ENCODE measurements around the gene DIPK1B.

Gene DIPK1B

DNA sequence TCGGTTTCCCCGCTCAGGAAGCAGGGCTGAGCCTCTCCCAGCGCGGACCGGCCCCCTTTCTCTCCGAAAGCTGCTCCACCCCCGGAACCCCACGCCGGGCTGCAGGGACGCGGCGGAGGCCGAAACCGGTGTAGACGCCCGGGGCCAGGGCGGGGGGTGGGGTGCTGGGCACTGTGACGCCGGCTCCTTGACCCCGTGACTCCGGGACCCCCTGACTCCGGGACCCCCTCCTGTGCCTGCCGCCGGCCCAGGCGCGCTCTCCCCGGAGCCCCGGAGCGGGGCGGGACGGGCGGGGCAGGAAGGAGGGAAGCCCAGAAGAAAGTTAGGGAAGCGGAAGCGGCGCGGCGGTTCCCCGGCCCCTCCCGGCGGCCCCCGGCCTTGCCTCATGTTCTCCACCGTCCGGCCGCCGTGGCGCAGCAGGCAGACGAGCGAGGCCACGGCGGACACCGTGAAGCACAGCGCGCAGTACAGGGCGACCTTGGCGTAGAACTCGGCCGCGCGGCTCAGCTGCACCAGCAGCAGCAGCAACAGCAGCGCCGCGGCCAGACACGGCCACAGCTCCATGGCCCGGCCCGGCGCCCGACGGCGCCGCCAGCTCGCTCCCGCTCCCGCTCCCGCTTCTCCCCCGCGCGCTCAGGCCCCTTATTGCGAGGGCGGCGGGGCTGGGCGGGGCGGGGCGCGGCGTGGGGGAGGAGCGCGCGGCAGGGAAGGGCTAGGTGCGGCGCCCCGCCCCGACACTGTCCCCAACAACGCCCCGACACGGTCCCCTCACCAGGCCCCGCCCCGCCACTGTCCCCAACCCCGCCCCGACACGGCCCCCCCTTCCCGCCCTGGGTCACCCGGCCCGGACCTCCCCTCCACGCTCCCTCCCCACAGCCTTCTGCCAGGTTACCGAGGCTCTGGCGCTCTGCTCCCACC, 25.3 kb upstream of the DIPK1B start, which contains the start of gene AGPAT2:
TSS of gene AGPAT2 (minus strand) at position 664 of the 918 bp plus-strand sequence. CDS start at position 564, 100 bp downstream.
- DNase-seq, result peak; percentile 75

DNA sequence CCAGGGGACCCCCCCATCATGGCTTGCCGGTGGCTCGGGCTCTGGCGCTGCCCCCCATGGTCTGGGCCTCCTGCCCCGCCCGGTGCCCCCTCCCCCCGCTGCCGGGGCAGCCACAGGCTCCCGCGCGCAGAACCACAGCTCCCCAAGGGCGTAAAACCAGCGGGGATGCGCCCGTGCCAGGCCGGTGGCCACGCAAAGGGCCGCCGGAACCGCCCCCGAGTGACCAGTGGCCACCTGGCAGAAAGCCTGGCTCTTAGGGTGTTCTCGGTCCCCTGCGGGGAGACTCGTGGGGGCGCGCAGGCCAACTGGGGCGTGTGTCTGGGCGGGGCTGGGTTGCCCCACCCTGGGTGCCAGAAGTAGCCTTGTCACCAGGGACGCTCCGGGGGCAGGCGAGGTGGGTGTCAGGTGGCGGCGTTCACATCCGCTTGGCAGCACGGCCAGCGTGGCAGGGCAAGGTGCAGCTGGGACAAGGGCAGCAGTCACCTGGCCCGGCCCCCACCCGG, 24.6 kb upstream of the DIPK1B start:
- peak; percentile 10 for DNase-seq

DNA sequence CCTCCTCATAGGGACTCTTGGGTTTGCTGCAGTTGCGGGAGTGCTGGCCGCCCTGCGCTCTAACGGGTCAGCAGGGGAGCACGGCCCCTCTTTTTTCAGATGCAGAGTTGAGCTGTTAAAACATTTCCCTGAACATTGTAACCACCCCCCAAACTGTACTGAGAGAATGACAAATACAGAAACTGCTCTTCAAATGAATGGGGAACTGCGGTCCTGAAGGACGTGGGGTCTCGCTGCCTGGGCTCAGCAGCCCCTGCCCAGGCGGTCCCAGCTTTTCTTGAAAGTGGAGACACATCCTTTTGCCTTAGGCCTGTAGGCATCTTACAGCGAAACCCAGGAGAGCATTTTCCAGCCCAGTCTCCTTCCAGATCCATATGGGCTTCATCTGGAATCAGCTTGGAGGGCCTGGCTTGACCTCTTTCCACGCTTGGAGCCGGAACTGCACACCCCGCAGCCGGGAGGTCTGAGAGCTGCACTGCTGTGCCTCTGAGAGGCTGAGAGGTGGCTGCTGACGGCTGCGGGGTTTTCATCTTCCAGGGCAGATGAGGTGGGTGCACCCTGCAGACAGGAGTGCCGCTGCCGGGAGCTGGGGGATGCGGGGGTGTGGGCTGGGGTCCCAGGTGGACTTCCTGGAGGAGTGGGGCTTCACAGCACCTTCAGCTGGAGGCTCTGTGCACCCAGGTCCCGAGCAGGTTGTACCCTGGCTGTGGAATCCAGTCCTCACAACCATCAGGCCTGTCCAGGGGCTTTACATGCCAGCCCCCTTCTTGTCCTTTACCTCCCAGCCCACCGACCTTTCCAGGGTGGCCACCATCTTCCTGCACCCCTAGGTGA, 23.9 kb upstream of the DIPK1B start:
- DNase-seq, result no peak

DNA sequence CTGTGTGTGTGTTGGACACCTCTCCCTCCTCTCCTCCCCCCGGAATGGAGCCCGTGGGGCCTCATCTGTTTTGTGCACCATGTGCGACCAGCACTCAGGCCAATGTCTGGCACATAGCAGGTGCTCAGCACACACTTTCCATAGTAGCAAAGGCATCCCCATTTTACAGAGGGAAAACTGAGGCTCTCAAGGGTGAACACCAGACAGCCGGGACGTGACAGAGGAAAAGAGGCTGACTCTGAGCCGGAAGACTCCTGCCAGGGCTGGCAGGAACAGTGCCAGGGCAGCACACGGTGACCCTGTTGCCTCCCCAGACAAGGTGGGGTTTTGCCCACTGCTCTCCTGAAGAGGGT, 23.3 kb upstream of the DIPK1B start:
- DNase-seq, result no peak

DNA sequence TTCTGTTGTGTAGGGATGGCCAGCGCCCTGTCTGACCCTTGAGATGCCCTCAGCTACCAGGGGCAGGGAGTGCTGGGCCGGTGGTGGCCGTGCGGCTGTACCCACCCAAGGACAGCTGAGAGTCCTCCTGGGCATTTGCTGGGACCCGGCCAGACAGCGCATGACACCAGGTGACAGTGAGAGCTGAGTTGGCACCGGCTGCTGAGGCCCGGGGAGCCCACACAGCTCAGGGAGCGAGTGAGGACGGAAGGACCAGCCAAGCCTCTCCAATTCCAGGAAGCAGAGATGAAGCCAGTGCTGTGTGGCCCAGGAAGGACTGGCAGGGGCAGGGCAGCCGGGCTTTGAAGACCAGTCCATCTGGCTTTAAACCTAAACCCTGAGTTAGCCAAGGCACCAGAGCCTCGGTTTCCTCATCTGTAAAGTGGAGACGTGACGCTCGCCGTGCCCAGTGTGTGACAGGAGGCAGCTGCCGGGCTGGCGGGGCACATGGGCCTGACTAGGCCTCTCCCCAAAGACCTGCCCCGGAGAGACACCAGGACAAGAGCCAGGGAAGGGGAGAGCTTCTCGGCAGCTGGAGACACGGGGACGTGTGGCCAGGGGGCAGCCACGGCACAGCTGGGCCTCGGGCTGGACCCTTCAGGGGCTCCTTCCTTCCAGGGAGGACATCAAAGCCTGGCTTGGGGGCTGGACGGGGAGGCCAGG, 22.1 kb upstream of the DIPK1B start:
- DNase-seq, result no peak

DNA sequence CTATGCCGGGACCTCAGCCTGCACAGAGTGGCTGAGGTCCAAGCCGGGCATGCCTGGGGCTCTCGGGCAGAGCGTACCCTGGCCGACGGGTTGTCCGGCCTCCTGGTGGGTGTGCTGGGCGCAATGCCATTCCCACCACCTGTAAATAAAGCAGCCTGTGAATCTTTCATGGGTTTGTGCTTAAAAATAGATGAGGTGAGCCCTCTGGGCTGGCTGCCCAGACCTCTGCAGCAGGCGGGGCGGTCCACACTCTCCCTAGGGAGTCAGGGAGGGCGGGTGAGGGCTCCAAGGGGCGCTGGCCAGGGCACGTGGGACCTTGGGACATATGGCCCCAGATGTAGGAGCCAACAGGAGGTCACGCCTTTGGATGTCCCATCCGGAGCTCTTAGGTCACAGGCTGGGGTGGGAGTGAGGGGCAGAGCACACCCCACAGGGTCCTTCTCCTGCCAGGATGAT, 21.5 kb upstream of the DIPK1B start:
- DNase-seq, result no peak

DNA sequence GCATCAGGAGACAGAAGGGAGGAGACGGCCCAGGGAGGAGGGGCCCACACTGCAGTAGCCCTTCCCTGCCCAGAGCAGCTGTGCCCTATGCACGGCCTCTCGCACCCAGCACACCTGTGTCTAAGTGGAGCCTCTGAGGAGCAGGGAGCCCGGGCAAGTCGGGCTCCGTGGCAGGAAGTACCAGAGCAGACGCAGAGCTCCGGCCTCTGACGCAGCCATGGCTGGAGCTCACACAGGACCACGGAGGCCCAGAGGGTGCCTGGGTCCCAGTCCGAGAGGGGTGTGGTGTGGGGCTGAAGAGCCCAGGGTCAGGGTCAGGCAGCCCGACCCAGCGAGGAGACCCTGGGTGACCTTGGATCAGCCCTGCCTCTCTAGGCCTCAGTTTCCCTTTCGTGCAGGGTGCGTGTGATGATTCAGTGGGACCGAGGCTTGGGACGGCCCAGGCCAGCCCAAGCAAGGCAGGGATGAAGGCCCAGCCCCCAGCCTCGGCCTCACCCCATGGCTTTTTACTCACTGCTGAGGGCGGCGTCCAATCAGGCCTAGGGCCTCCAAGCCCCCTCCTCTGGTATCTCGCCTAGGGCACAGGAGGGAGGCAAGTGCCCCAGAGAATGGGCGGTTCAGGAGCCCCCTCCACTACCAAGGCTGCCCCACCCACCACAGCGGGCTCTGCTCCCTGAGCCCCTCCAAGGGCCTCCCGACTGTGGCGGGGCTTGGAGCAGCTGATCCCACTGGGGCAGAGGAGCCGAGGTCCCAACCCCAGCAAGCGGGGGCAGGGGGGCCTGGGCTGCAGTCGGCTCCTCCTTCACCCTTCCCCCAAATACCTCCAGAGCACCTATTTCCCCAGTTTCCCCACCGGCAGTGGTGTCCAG, 20.8 kb upstream of the DIPK1B start:
- DNase-seq, result no peak

DNA sequence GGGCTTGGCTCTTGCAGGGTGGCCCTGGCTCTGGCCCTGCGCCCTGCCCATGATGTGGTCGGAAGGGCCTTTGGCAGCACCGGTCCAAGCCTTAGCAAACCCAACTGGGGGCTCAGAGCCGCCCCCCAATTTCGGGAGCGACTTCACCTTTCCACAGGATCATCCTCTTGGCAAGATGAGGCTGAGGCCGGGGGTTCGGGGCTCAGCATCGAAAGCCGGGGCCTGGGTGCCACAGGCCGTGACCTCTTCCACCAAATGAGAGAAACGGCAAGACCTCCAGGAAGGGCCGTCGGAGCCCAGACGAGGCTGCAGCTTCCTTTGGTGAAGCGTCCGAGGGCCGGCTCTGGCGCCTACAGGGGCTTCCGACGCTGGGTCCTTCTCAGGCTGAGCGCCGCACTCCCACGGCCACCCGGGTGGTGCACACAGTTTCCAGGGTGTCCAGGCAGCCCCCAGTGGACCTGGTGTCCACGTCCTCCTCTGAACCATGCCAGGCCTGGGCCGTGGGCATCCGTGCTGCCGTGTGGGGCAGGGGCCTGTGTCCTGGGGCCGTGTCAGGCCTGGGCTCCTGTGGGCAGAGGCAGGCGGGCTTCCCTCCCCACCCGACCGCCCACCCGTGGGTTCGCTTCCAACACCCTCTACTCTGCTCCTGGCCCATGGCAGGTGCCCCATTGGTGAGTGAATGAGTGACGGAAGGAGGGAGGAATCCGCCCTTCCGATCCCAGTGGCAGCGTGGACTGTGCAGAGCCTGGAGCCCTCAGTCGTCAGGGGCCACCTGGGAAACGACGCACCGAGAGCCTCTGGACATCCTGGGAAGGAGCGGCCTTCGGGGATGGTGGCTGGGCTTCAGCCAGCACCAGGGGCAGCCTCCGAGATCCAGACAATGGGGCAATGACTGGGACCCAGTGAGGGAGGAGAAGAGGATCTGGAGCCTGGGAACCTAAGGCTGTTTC, 19.9 kb upstream of the DIPK1B start:
- no peak for DNase-seq

DNA sequence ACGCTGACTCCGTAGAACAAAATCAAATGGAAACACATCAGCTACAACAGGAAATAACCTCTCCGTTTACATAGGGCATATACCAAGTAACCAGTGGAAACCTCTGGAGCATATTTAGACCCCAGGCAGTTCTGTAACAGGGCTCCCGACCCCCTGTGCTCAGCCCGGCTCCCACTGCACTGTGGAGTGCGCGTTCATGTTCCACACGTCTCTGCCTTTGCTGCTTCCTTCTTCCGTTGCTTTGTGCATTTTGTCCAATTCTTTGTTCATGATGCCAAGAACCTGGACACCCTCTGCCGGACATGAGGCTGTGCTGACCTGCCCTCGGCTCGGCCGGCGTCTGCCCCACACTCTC, 19.3 kb upstream of the DIPK1B start:
- no peak for DNase-seq

DNA sequence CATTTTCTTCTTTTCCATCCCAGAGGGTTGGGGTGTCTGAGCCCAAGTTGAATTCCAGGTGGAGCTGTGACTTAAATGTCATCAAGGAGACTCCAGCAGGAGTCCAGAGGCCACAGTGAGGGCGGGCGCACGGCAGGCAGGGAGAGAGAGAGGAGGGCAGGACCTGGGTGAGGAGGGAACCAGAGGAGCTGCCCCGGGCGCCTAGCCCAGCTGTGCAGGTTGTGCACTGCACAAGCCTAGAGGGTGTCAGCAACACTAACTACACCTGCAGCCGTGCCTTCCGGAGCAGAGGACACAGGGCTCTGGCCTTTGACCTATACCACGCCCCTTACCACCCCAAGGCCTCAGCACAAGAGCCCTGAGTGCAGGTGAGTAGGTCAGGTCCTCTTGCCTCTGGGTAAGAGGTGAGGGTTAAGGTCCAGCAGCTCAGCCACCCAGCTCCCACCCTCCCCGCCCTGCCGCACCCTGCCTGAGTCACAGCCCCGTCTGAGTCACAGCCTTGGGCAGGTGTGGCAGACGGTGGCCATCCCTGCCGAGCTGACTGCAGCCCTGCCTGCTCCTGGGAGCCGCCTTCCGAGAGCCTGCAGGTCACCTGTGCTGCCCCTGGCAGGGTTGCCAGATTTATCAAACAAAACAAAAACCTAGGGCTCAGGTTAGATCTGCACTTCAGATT, 18.7 kb upstream of the DIPK1B start:
- DNase-seq, result no peak

DNA sequence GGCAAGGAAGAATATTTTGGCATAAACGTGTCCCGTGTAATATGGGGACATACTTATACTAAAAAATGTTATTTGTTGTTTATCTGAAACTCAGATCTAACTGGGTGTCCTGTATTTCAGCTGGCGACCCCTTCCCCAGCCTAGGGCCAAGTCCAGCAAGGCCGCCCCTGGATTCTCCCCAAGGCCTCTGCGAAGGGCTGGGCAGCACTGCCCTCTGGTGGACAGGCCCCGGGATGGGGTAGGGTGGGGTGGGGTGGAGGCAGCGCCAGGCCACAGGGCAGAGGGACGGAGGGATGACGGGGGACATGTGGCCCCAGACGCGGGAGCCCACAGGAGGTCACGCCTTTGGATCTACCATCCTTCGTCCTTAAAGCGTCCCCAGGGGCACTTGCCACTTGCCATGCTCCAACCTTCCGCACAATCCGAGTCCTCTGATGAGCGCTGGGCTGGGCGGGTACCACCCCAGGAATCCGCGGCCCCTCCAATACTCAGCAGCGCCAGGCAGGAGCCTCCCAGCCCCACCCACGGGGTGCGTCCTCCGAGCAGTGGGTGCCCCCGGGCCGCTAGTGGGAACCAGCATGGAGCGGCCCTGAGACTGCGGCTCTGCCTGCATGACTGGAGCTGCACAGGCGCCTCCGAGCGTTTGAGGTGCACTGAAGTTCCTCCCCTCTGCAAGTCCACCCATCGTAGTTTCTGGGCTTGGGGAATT, 18.1 kb upstream of the DIPK1B start:
- DNase-seq, result no peak

DNA sequence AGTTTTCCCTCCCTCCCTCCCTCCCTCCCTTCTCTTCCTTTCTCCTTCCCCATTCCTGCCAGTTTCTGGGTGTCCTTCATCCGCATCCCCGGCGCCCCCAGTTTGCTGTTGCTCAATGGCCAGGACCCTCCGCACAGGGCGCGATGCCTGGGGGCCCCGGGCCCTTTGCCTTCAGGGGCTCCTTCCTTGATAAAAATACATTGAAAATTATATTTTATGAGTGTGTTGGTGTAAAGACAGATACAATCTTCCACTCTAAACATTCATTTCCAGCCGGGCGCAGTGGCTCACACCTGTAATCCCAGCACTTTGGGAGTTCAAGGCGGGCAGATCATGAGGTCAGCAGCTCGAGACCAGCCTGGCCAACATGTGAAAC, 17.5 kb upstream of the DIPK1B start:
- DNase-seq, result no peak

DNA sequence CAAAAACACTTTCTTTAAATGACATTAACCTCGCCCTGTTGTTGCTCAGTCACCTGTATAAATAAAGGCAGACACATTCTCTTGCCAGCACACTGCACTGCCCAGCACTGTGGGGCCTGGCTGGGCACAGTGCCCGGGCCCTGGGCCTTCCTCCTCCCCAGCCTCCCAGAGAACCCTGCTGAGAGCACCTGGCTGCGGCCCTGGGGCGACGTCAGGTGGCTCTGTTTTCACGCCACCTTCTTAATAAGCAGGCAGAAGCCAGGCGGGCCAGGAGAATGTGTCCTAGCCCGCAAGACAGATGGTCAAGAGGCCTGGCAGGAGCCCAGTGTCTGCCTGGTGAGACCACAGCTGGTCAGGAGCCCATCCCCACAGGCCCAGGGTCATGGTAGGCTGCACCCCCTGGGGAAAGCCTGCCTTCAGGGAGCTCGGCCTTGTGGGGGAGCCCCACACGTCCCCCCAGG, 16.9 kb upstream of the DIPK1B start:
- DNase-seq, result no peak

DNA sequence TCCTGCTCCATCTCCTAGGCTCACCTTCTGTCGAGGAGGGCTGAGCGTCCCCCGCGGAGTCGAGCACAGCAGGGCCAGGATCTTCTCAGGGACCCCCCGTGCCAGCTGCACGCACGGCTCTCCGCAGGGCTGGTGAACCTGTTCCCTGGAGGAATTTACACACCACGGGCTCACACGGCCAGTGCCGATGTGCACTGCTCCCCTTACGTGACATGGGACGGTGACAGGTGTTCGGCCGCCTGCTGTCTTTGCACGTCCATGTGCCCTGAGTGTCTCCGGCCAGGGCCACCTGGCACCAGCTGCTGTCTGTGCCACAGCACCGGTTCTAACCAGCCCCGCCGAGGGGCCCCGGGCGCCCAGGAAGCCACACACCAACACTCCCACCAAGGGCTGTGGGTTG, 16.4 kb upstream of the DIPK1B start:
- peak; percentile 22 for DNase-seq

DNA sequence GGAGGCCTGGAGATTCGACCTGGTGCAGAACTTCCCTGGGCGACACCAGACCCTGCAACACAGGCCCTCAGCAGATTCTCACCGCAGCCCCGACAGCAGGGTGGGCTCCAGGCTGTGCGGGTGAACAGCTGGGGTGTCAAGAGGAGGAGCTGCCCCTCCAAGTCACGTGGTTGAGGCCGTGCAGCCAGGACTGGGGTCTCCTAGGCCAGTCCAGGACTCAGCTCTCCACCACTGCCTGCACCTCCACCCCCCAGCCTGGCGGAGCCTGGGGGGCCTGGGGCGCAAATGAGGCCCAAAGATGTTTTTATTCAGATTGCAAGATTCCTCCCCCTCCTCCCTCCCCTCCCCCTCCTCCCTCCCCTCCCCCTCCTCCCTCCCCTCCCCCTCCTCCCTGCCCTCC, 15.9 kb upstream of the DIPK1B start:
- no peak for DNase-seq

DNA sequence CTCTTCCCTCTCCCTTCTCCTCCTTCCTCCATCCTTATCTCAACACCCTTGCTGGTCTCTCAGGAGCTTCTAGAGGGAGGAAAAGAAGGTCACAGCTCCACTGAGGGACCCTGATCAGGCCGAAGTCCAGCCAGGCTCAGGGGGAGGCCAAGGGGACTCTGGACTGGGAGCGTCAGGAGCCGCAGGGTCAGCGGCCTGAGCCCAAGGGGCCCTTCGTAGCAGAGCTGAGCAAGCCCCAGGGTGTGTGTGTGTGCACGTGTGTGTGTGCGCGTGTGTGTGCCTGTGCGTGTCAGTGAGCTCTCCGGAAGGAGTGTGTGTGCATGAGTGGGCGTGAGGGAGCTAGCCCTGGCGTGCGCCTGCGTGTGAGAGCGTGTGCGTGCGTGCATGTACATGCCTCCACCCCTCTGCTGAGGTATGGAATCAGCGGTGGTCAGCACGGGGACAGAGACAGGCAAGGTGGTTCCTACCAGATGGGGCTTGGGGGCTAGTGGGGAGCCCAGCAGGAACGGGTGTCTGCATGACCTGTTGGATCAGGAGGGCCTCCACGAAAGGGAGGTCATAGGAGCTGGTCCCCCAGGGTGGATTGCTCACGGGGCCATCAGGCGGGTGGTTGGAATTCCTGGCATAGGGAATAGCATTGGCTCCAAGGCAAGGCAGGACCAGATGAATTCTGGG, 15.1 kb upstream of the DIPK1B start:
- DNase-seq, result no peak

DNA sequence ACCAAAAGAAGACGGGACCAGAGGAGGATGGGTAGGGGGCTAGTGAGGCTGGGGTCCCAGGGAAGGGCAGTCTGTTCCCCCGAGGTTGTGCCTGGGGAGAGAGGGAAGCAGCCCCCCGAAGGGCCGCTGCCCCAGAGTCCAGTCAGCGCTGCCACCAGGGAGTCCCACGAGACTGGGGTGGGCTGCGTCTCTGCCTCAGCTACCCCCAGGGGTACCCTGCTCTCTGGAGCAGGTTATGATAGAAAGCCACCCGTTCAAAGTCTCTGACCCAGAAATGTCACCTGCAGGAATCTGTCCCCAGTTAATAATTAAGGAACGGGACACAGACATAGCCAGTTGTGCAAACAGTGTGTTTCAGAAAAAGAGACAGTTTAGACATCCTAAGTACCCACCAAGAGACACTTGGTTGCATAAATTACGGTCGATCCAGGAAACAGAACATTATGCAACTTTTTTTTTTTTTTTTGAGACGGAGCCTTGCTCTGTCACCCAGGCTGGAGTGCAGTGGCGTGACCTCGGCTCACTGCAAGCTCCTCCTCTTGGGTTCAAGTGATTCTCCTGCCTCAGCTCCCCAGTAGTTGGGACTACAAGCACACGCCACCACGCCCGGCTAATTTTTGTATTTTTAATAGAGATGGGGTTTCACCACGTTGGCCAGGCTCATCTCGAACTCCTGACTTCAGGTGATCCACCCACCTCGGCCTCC, 14.4 kb upstream of the DIPK1B start:
- no peak for DNase-seq

DNA sequence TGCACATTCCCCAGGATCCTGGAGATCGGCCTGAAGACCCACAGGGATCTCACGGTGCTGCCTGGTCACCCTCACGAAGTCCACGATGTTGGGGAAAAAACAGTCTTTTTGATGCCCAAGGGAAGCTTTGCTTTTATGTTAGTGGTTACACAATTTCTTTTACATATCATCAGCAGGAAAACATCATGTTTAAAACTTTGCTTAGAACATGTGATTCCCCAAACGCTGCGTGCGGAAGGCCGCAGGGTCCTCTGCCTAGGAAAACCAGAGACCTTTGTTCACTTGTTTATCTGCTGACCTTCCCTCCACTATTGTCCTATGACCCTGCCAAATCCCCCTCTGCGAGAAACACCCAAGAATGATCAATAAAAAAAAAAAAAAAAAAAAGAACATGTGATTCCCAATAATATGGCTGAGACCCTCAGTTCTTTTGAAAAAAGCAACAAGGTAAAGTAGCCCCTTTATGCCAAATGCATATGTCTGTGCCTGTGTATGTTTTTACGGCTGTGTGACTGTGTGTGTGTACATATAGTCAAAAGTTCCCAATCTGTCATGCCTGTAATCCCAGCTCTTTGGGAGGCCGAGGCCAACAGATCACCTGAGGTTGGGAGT, 13.6 kb upstream of the DIPK1B start:
- no peak for DNase-seq
